Measurements from ENCODE around the gene RNF13. TPM values are rescaled to one million over a fixed set of nuclear protein-coding genes. Genes with fewer than 3 reads are reported as not detected.
"Not testable (repeated sequence)": the region's sequence is repeated elsewhere in the genome, so short reads cannot be mapped to it uniquely, and the experiment has no call there.

The RNF13 gene
- total RNA-seq, 2 donors from 2014 or later = 21.3 to 32.7 TPM

GRCh38 chr3:149975919-149976318 is 162.9 kb downstream of the RNF13 start:
- DNase-seq = no peak
- no peaks in the 10 kb centered on the region for H3K27me3 Mint-ChIP-seq (ENCODE audit: insufficient read depth)
- H3K9me3 ChIP-seq (ENCODE audit: control insufficient read depth, low read length) = no peaks in the 10 kb centered on the region
- H3K4me3 Mint-ChIP-seq = no peak overlapping the region
- peaks cover 3% of the 10 kb centered on the region for H3K4me1 ChIP-seq (ENCODE audit: control insufficient read depth, insufficient read depth, low read length)
- H3K4me3 ChIP-seq (ENCODE audit: low read length) = no peak overlapping the region
- peak; percentile 70 for TF ChIP-seq CTCF (conservative IDR thresholded peaks at IDR 0.05)
- no peak overlapping the region for H3K27ac Mint-ChIP-seq
- H3K9ac ChIP-seq (ENCODE audit: extremely low read depth, low read length, poor library complexity, severe bottlenecking) = no peak overlapping the region
- H3K27ac ChIP-seq (ENCODE audit: low read depth, low read length) = no peak overlapping the region
- H3K36me3 ChIP-seq (ENCODE audit: control insufficient read depth, insufficient read depth, low read length) = no peaks in the 10 kb centered on the region
- H3K36me3 Mint-ChIP-seq (ENCODE audit: low read depth) = no peaks in the 10 kb centered on the region
- no peaks in the 10 kb centered on the region for H3K27me3 ChIP-seq (ENCODE audit: control insufficient read depth, insufficient read depth, low read length, poor library complexity, severe bottlenecking)
- no peaks in the 10 kb centered on the region for H3K9me3 Mint-ChIP-seq
- peaks cover 6% of the 10 kb centered on the region for H3K4me1 Mint-ChIP-seq

- Mint-ChIP-seq H3K27me3 (ENCODE audit: insufficient read depth) (no peaks in the 10 kb centered on the region), H3K27ac (no peak overlapping the region), H3K9me3 (no peaks in the 10 kb centered on the region), H3K4me1 (no peaks in the 10 kb centered on the region), H3K4me3 (no peak overlapping the region), H3K36me3 (ENCODE audit: low read depth) (no peaks in the 10 kb centered on the region)
- TF ChIP-seq CTCF (conservative IDR thresholded peaks at IDR 0.05) = no peak
- Histone ChIP-seq H3K27ac (ENCODE audit: low read depth, low read length) (no peak overlapping the region), H3K36me3 (ENCODE audit: control insufficient read depth, insufficient read depth, low read length) (no peaks in the 10 kb centered on the region), H3K9me3 (ENCODE audit: control insufficient read depth, low read length) (no peaks in the 10 kb centered on the region), H3K4me3 (ENCODE audit: low read length) (no peak overlapping the region), H3K4me1 (ENCODE audit: control insufficient read depth, insufficient read depth, low read length) (peaks cover 3% of the 10 kb centered on the region), H3K27me3 (ENCODE audit: control insufficient read depth, insufficient read depth, low read length, poor library complexity, severe bottlenecking) (no peaks in the 10 kb centered on the region), H3K9ac (ENCODE audit: extremely low read depth, low read length, poor library complexity, severe bottlenecking) (no peak overlapping the region)
- WGBS, 2 experiments (ENCODE audit: insufficient coverage in 1 of 2, insufficient read length in 1 of 2) = 100% methylated on average over 2 of the region's 2 CpGs; no CpG with 5 or more reads in 1 of the 2 experiments
- DNase-seq = no peak
Observed at GRCh38 chr3:149977386-149977785, 164.4 kb downstream of the RNF13 start.

GRCh38 chr3:149981979-149982378 is 169.0 kb downstream of the RNF13 start:
- not testable (repeated sequence) for H3K9ac ChIP-seq (ENCODE audit: extremely low read depth, low read length, poor library complexity, severe bottlenecking); H3K9me3 ChIP-seq (ENCODE audit: control insufficient read depth, low read length); H3K4me3 ChIP-seq (ENCODE audit: low read length); H3K4me1 Mint-ChIP-seq; H3K4me1 ChIP-seq (ENCODE audit: control insufficient read depth, insufficient read depth, low read length); H3K27ac ChIP-seq (ENCODE audit: low read depth, low read length); H3K36me3 Mint-ChIP-seq (ENCODE audit: low read depth); DNase-seq; H3K27me3 Mint-ChIP-seq (ENCODE audit: insufficient read depth); H3K9me3 Mint-ChIP-seq; H3K36me3 ChIP-seq (ENCODE audit: control insufficient read depth, insufficient read depth, low read length); H3K27ac Mint-ChIP-seq; H3K4me3 Mint-ChIP-seq; H3K27me3 ChIP-seq (ENCODE audit: control insufficient read depth, insufficient read depth, low read length, poor library complexity, severe bottlenecking)
- 91% methylated on average over 4 of the region's 10 CpGs; no CpG with 5 or more reads in 1 of the 2 experiments for WGBS, 2 experiments (ENCODE audit: insufficient coverage in 1 of 2, insufficient read length in 1 of 2)
- peak; percentile 35 for TF ChIP-seq CTCF (conservative IDR thresholded peaks at IDR 0.05)

- H3K4me1 Mint-ChIP-seq; H3K9me3 ChIP-seq (ENCODE audit: control insufficient read depth, low read length); H3K36me3 Mint-ChIP-seq (ENCODE audit: low read depth); H3K27me3 Mint-ChIP-seq (ENCODE audit: insufficient read depth); DNase-seq; H3K4me1 ChIP-seq (ENCODE audit: control insufficient read depth, insufficient read depth, low read length); H3K27me3 ChIP-seq (ENCODE audit: control insufficient read depth, insufficient read depth, low read length, poor library complexity, severe bottlenecking); H3K9me3 Mint-ChIP-seq; H3K27ac ChIP-seq (ENCODE audit: low read depth, low read length); H3K27ac Mint-ChIP-seq; H3K36me3 ChIP-seq (ENCODE audit: control insufficient read depth, insufficient read depth, low read length); H3K4me3 ChIP-seq (ENCODE audit: low read length); H3K4me3 Mint-ChIP-seq; H3K9ac ChIP-seq (ENCODE audit: extremely low read depth, low read length, poor library complexity, severe bottlenecking): not testable (repeated sequence)
- WGBS, 2 experiments (ENCODE audit: insufficient coverage in 1 of 2, insufficient read length in 1 of 2) = 94 to 97% methylated on average over 20 to 32 of the region's 32 CpGs
Observed at GRCh38 chr3:149983053-149983452, 170.0 kb downstream of the RNF13 start.
